Coronary artery (tissue), 2 donors: ENCODE results near the gene EDRF1.

ENCODE experiments used
- DNase-seq: peaks from one replicate; pipeline ENCODE4 v3.0.0-alpha.2; 2017; ENCODE audit warnings: low spot score
- H3K27ac ChIP-seq, 2 donors: fragments of 200-600 bp; sonication (generic); one replicate each; pipeline ENCODE4 v1.5.1; 2016 to 2019
- H3K4me3 ChIP-seq: fragments of 200-600 bp; sonication (generic); 2 replicates; pipeline ENCODE4 v1.5.1; 2016; ENCODE audit warnings: mild to moderate bottlenecking, moderate library complexity
- CTCF ChIP-seq: fragments of 200-600 bp; sonication (generic); IDR thresholded peaks from one replicate; pipeline ENCODE4 v1.5.1; 2019; ENCODE audit warnings: antibody characterized with exemption

Gene EDRF1

GRCh38 chr10:125687507-125688185 lies 31.9 kb upstream of the EDRF1 start:
- no peak overlapping the region for H3K27ac ChIP-seq
- no peak overlapping the region for H3K4me3 ChIP-seq
- TF ChIP-seq CTCF = no peak
- no peak for DNase-seq

GRCh38 chr10:125689955-125690569 lies 29.4 kb upstream of the EDRF1 start:
- no peak for DNase-seq
- TF ChIP-seq CTCF = no peak
- no peak overlapping the region for H3K4me3 ChIP-seq
- H3K27ac ChIP-seq = no peak overlapping the region

- Histone ChIP-seq H3K27ac (no peak overlapping the region), H3K4me3 (no peak overlapping the region)
- TF ChIP-seq CTCF = no peak
- DNase-seq = no peak
These were observed 28.1 kb upstream of the EDRF1 start for GRCh38 chr10:125691160-125691981.

- no peak overlapping the region for H3K27ac ChIP-seq
- TF ChIP-seq CTCF = no peak
- no peak for DNase-seq
- no peak overlapping the region for H3K4me3 ChIP-seq
These were observed 27.3 kb upstream of the EDRF1 start for GRCh38 chr10:125692196-125692595.

- no peak for DNase-seq
- no peak for TF ChIP-seq CTCF
- Histone ChIP-seq H3K4me3 (no peak overlapping the region), H3K27ac (no peak overlapping the region)
These were observed 26.6 kb upstream of the EDRF1 start for GRCh38 chr10:125692601-125693523.

GRCh38 chr10:125693524-125693847 lies 26.0 kb upstream of the EDRF1 start:
- no peak overlapping the region for H3K27ac ChIP-seq
- TF ChIP-seq CTCF = no peak
- no peak for DNase-seq
- no peak overlapping the region for H3K4me3 ChIP-seq
